IMR-90 (cell line): ENCODE data around the gene ELMO1. TPM values are rescaled to one million over a fixed set of nuclear protein-coding genes. Genes with fewer than 3 reads are reported as not detected.

Experiments used
- ATAC-seq: fragments of 200-7000 bp; cut with Tn5 transposase; 2 replicates; pipeline ENCODE4 v1.9.1; 2020; ENCODE audit warnings: low read depth, mild to moderate bottlenecking, moderate library complexity
- BruUV-seq: library from RNA; stranded (reverse); fragments of 400-500 nt; replicated peaks from 2 replicates; lab custom pipeline; 2021; lab: Mats Ljungman, UMichigan
- CTCF ChIA-PET: fragments of 300-600 bp; formaldehyde crosslinking; extraction: SDS; loops from one replicate; lab custom pipeline; 2021; ENCODE audit warnings: antibody characterized with exemption; lab: Yijun Ruan, JAX
- POLR2A ChIA-PET: fragments of 300-600 bp; sonication (Branson Sonifier 250); formaldehyde crosslinking; loops from one replicate; lab custom pipeline; 2022; ENCODE audit warnings: antibody characterized with exemption; ENCODE audit not compliant: unreplicated experiment; lab: Charles Lee
- DNase-seq: peaks from one replicate; pipeline ENCODE4 v3.0.0; 2013
- H2AFZ ChIP-seq: replicated peaks from 2 replicates; pipeline ENCODE3; 2013; ENCODE audit warnings: low read length, mild to moderate bottlenecking; ENCODE audit not compliant: poor library complexity
- H2AK5ac ChIP-seq: 2 replicates; pipeline ENCODE4 v1.6.1; 2013; ENCODE audit warnings: low read depth, low read length, inconsistent platforms
- H2AK9ac ChIP-seq: replicated peaks from 2 replicates; pipeline ENCODE3; 2013; ENCODE audit warnings: mild to moderate bottlenecking, low read depth, low read length, moderate library complexity; ENCODE audit not compliant: poor library complexity
- H2BK120ac ChIP-seq: 2 replicates; pipeline ENCODE4 v1.6.1; 2013; ENCODE audit warnings: low read depth, low read length, inconsistent platforms
- H2BK15ac ChIP-seq: 3 replicates; pipeline ENCODE4 v1.6.1; 2013; ENCODE audit warnings: low read depth, low read length, inconsistent platforms
- H2BK20ac ChIP-seq: 2 replicates; pipeline ENCODE4 v1.6.1; 2013; ENCODE audit warnings: low read depth, mild to moderate bottlenecking, inconsistent platforms, low read length, moderate library complexity
- H2BK5ac ChIP-seq: 2 replicates; pipeline ENCODE4 v1.6.1; 2013; ENCODE audit warnings: mild to moderate bottlenecking, low read depth, low read length, inconsistent platforms; ENCODE audit not compliant: poor library complexity, severe bottlenecking
- H3K14ac ChIP-seq: replicated peaks from 2 replicates; pipeline ENCODE4 v1.6.1; 2013; ENCODE audit warnings: low read depth, low read length, inconsistent platforms
- H3K18ac ChIP-seq: 2 replicates; pipeline ENCODE4 v1.6.1; 2013; ENCODE audit warnings: low read depth, low read length, control low read depth
- H3K23ac ChIP-seq: 2 replicates; pipeline ENCODE4 v1.6.1; 2013; ENCODE audit warnings: low read depth, low read length, inconsistent platforms
- H3K27ac ChIP-seq: 2 replicates; pipeline ENCODE4 v1.5.1; 2013; ENCODE audit warnings: mild to moderate bottlenecking, control low read depth, low read length; ENCODE audit not compliant: insufficient read depth
- H3K27me3 ChIP-seq: 2 replicates; pipeline ENCODE4 v1.6.1; 2013; ENCODE audit warnings: low read length; ENCODE audit not compliant: control insufficient read depth, insufficient read depth
- H3K36me3 ChIP-seq: 2 replicates; pipeline ENCODE4 v1.6.1; 2013; ENCODE audit warnings: low read length, mixed read lengths; ENCODE audit not compliant: control insufficient read depth, insufficient read depth
- H3K4ac ChIP-seq: 2 replicates; pipeline ENCODE4 v1.6.1; 2013; ENCODE audit warnings: low read depth, low read length, inconsistent platforms
- H3K4me1 ChIP-seq: 2 replicates; pipeline ENCODE4 v1.6.1; 2013; ENCODE audit warnings: low read length, mixed read lengths; ENCODE audit not compliant: control insufficient read depth, insufficient read depth
- H3K4me2 ChIP-seq: 2 replicates; pipeline ENCODE4 v1.6.1; 2013; ENCODE audit warnings: low read depth, mild to moderate bottlenecking, control low read depth, low read length, moderate library complexity
- H3K4me3 ChIP-seq: 2 replicates; pipeline ENCODE4 v1.5.1; 2013; ENCODE audit warnings: low read depth, mild to moderate bottlenecking, control low read depth, low read length, moderate library complexity; ENCODE audit not compliant: insufficient read depth
- H3K56ac ChIP-seq: 2 replicates; pipeline ENCODE4 v1.6.1; 2013; ENCODE audit warnings: low read length, inconsistent platforms; ENCODE audit not compliant: insufficient read depth; ENCODE audit errors: extremely low read depth
- H3K79me1 ChIP-seq, 2 experiments: 2 replicates each; pipeline ENCODE4 v1.6.1; 2013; ENCODE audit warnings: low read length in 2 of 2, inconsistent platforms in 1 of 2, low read depth in 1 of 2
- H3K9ac ChIP-seq: 2 replicates; pipeline ENCODE4 v1.6.1; 2013; ENCODE audit warnings: low read depth, low read length, control low read depth
- H3K9me1 ChIP-seq: 2 replicates; pipeline ENCODE4 v1.6.1; 2013; ENCODE audit warnings: low read length, inconsistent platforms; ENCODE audit not compliant: insufficient read depth
- H3K9me3 ChIP-seq: 2 replicates; pipeline ENCODE4 v1.6.1; 2013; ENCODE audit warnings: low read length; ENCODE audit not compliant: control insufficient read depth, insufficient read depth
- H4K20me1 ChIP-seq: 2 replicates; pipeline ENCODE4 v1.6.1; 2013; ENCODE audit warnings: low read length, inconsistent platforms; ENCODE audit not compliant: insufficient read depth
- H4K5ac ChIP-seq: 2 replicates; pipeline ENCODE4 v1.6.1; 2013; ENCODE audit warnings: mild to moderate bottlenecking, low read depth, low read length, control low read depth
- H4K8ac ChIP-seq, 2 experiments: 2 replicates each; pipeline ENCODE4 v1.6.1; 2013; ENCODE audit warnings: low read depth in 2 of 2, low read length in 2 of 2, control low read depth in 1 of 2, inconsistent platforms in 1 of 2
- H4K91ac ChIP-seq: 2 replicates; pipeline ENCODE4 v1.6.1; 2013; ENCODE audit warnings: low read depth, low read length, inconsistent platforms; ENCODE audit not compliant: insufficient read depth
- CEBPB ChIP-seq: IDR thresholded peaks from 2 replicates; pipeline ENCODE4 v1.6.1; 2012; ENCODE audit warnings: low read depth, low read length, improper control_type of control experiment
- CHD1 ChIP-seq: IDR thresholded peaks from 2 replicates; pipeline ENCODE4 v1.6.1; 2012; ENCODE audit warnings: low read depth, low read length, improper control_type of control experiment
- ELK1 ChIP-seq: fragments of 150-350 bp; IDR thresholded peaks from 2 replicates; pipeline ENCODE4 v1.6.1; 2016; ENCODE audit warnings: low read depth, mild to moderate bottlenecking, low read length, moderate library complexity, borderline replicate concordance
- FOS ChIP-seq: fragments of 150-350 bp; IDR thresholded peaks from 2 replicates; pipeline ENCODE4 v1.6.1; 2016; ENCODE audit warnings: low read depth, low read length
- MAFK ChIP-seq: IDR thresholded peaks from 2 replicates; pipeline ENCODE4 v1.6.1; 2012; ENCODE audit warnings: low read depth, low read length, improper control_type of control experiment
- MAZ ChIP-seq: IDR thresholded peaks from 2 replicates; pipeline ENCODE4 v1.6.1; 2012; ENCODE audit warnings: low read depth, mild to moderate bottlenecking, low read length, improper control_type of control experiment, moderate library complexity, borderline replicate concordance
- MXI1 ChIP-seq: IDR thresholded peaks from 2 replicates; pipeline ENCODE4 v1.6.1; 2012; ENCODE audit warnings: low read depth, mild to moderate bottlenecking, low read length, moderate library complexity, borderline replicate concordance
- POLR2A ChIP-seq: IDR thresholded peaks from 2 replicates; pipeline ENCODE4 v1.6.1; 2012; ENCODE audit warnings: mild to moderate bottlenecking, low read depth, low read length
- RAD21 ChIP-seq: IDR thresholded peaks from 2 replicates; pipeline ENCODE4 v1.6.1; 2012; ENCODE audit warnings: low read length, improper control_type of control experiment
- RCOR1 ChIP-seq: IDR thresholded peaks from 2 replicates; pipeline ENCODE4 v1.6.1; 2012; ENCODE audit warnings: mild to moderate bottlenecking, low read length, improper control_type of control experiment; ENCODE audit not compliant: insufficient replicate concordance
- RFX5 ChIP-seq: IDR thresholded peaks from 2 replicates; pipeline ENCODE4 v1.8.0; 2012; ENCODE audit warnings: low read depth, mild to moderate bottlenecking, low read length, moderate library complexity
- SMC3 ChIP-seq: fragments of 150-350 bp; IDR thresholded peaks from 2 replicates; pipeline ENCODE4 v1.6.1; 2016; ENCODE audit warnings: low read depth, mild to moderate bottlenecking, antibody characterized with exemption, low read length, moderate library complexity
- USF2 ChIP-seq: fragments of 150-350 bp; IDR thresholded peaks from 2 replicates; pipeline ENCODE4 v1.6.1; 2017; ENCODE audit warnings: mild to moderate bottlenecking, antibody characterized with exemption, low read length, low read depth
- WGBS, 2 experiments: methylation state at CpG; one replicate each; pipeline versions ENCODE4 v1.1.5 to v1.1.7; 2013; ENCODE audit warnings: missing lambda C conversion rate in 2 of 2; ENCODE audit not compliant: insufficient read length in 1 of 2; ENCODE audit errors: extremely low coverage in 2 of 2; 5-methylcytosine and 5-hydroxymethylcytosine counted together
- dilution Hi-C: fragments of 300-500 bp; cut with HindIII; formaldehyde crosslinking; loops from one replicate; pipeline ENCODE4 v1.14.3; 2018; ENCODE audit warnings: low sequenced_read_pairs; ENCODE audit not compliant: unreplicated experiment
- in situ Hi-C: fragments of 300-500 bp; cut with MboI; formaldehyde crosslinking; loops from 3 replicates; pipeline ENCODE4 v1.14.3; 2019; ENCODE audit warnings: low sequenced_read_pairs, inconsistent platforms, mixed read lengths
- intact Hi-C: fragments of 100-400 bp; cut with micrococcal nuclease; formaldehyde crosslinking; loops from 2 replicates; pipeline ENCODE4 v1.10.0; 2022
- polyA plus RNA-seq, 3 experiments: library from polyadenylated mRNA; depleted of rRNA; stranded (reverse); fragments of >200 nt; gene quantifications; 2 replicates each; pipeline ENCODE4 v1.2.3, GENCODE V29; 2012; ENCODE audit warnings: low replicate concordance in 1 of 3
- total RNA-seq: library from RNA; depleted of rRNA; stranded (reverse); fragments of >200 nt; gene quantifications from 2 replicates; pipeline ENCODE4 v1.2.3, GENCODE V29; 2012
- TF ChIP-seq, protein P1 (sequence below): conservative IDR thresholded peaks from 2 replicates; pipeline ENCODE4 v1.5.1; 2012; ENCODE audit warnings: mild to moderate bottlenecking, low read depth, low read length, improper control_type of control experiment

ELMO1 gene
- total and polyA plus RNA-seq, 2 of the 4 experiments (the other 2 are of a cell fraction): 0.03 TPM; not detected in 1

- H3K4me1 ChIP-seq: no peaks in the 10 kb centered on the region
- ATAC-seq (no peak), DNase-seq (no peak)
- BruUV-seq: no TSS peak
- H2BK5ac ChIP-seq: no peak overlapping the region
- in situ Hi-C loops: no loop called here
- H3K14ac ChIP-seq: no peak overlapping the region
- H2BK20ac ChIP-seq: no peak overlapping the region
- no CpG with 5 or more reads among the region's 8 CpGs for WGBS, 2 experiments
- no peaks in the 10 kb centered on the region for H3K27me3 ChIP-seq
- ChIA-PET POLR2A (no interaction called here), CTCF (no interaction called here)
- no peak overlapping the region for H2AFZ ChIP-seq
- H3K9ac ChIP-seq: no peak overlapping the region
- dilution Hi-C loops: no loop called here
- no peak overlapping the region for H3K18ac ChIP-seq
- TF ChIP-seq RCOR1 (no peak), ELK1 (no peak), MAZ (no peak), MXI1 (no peak), USF2 (no peak), SMC3 (no peak), CHD1 (no peak), MAFK (no peak), RAD21 (no peak), CEBPB (no peak), POLR2A (no peak), RFX5 (no peak), FOS (no peak)
- TF ChIP-seq, protein P1, sequence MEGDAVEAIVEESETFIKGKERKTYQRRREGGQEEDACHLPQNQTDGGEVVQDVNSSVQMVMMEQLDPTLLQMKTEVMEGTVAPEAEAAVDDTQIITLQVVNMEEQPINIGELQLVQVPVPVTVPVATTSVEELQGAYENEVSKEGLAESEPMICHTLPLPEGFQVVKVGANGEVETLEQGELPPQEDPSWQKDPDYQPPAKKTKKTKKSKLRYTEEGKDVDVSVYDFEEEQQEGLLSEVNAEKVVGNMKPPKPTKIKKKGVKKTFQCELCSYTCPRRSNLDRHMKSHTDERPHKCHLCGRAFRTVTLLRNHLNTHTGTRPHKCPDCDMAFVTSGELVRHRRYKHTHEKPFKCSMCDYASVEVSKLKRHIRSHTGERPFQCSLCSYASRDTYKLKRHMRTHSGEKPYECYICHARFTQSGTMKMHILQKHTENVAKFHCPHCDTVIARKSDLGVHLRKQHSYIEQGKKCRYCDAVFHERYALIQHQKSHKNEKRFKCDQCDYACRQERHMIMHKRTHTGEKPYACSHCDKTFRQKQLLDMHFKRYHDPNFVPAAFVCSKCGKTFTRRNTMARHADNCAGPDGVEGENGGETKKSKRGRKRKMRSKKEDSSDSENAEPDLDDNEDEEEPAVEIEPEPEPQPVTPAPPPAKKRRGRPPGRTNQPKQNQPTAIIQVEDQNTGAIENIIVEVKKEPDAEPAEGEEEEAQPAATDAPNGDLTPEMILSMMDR: no peak
- no peak overlapping the region for H4K8ac ChIP-seq
- H4K20me1 ChIP-seq: no peaks in the 10 kb centered on the region
- H4K5ac ChIP-seq: no peak overlapping the region
- no peak overlapping the region for H3K4me2 ChIP-seq
- H3K79me1 ChIP-seq: no peaks in the 10 kb centered on the region
- H3K27ac ChIP-seq: no peak overlapping the region
- no peak overlapping the region for H2AK9ac ChIP-seq
- H2AK5ac ChIP-seq: no peak overlapping the region
- no peak overlapping the region for H2BK120ac ChIP-seq
- H3K36me3 ChIP-seq: no peaks in the 10 kb centered on the region
- no peak overlapping the region for H4K91ac ChIP-seq
- intact Hi-C loops: no loop called here
- no peak overlapping the region for H3K4me3 ChIP-seq
- no peak overlapping the region for H3K23ac ChIP-seq
- H3K4ac ChIP-seq: no peak overlapping the region
- H2BK15ac ChIP-seq: no peak overlapping the region
- no peak overlapping the region for H3K56ac ChIP-seq
- H3K9me3 ChIP-seq: no peaks in the 10 kb centered on the region
- no peaks in the 10 kb centered on the region for H3K9me1 ChIP-seq
These were observed 504.9 kb downstream of the ELMO1 start for GRCh38 chr7:36943591-36944435.
